OCI-LY7 (cell line): Measurements from ENCODE around the gene HPCA.

ENCODE experiments used
- EZH2phosphoT487 ChIP-seq: fragments of 200-600 bp; sonication (generic); IDR thresholded peaks from 2 replicates; pipeline ENCODE4 v1.6.1; 2018; ENCODE audit warnings: low read depth, borderline replicate concordance, mild to moderate bottlenecking, mixed run types, antibody characterized with exemption, low read length, moderate library complexity, mixed read lengths
- TF ChIP-seq, protein P1 (sequence below): fragments of 200-600 bp; sonication (generic); conservative IDR thresholded peaks from 2 replicates; pipeline ENCODE4 v1.5.1; 2014; ENCODE audit warnings: mild to moderate bottlenecking, antibody characterized with exemption, low read length, moderate library complexity, mixed read lengths

DNA sequence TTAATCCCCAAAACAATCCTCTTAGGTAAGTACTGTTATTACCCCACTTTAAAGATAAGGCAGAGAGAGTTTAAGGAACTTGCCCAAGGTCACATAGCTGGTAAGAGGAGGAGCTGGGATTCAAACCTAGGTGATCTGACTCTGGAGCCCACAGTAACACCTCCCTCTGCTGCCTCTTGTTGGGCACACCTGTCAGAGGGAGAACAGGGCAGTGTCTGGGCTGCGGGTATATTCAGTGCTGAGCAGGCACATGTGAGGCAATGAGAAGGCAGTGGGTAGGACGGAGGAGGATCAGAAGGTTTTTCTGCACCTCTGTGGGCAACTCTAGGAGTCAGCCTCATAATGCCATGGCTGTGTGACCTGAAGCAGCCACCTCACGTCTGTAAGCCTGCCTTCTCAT is 1.8 kb downstream of the HPCA start:
- TF ChIP-seq, protein P1, sequence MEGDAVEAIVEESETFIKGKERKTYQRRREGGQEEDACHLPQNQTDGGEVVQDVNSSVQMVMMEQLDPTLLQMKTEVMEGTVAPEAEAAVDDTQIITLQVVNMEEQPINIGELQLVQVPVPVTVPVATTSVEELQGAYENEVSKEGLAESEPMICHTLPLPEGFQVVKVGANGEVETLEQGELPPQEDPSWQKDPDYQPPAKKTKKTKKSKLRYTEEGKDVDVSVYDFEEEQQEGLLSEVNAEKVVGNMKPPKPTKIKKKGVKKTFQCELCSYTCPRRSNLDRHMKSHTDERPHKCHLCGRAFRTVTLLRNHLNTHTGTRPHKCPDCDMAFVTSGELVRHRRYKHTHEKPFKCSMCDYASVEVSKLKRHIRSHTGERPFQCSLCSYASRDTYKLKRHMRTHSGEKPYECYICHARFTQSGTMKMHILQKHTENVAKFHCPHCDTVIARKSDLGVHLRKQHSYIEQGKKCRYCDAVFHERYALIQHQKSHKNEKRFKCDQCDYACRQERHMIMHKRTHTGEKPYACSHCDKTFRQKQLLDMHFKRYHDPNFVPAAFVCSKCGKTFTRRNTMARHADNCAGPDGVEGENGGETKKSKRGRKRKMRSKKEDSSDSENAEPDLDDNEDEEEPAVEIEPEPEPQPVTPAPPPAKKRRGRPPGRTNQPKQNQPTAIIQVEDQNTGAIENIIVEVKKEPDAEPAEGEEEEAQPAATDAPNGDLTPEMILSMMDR: no peak
- no peak for TF ChIP-seq EZH2phosphoT487
